GM23338 (cell line): Measurements from ENCODE around the gene PLA1A. TPM values are rescaled to one million over a fixed set of nuclear protein-coding genes. Genes with fewer than 3 reads are reported as not detected.
"Not testable (repeated sequence)": the region's sequence is repeated elsewhere in the genome, so short reads cannot be mapped to it uniquely, and the experiment has no call there.

ENCODE experiments used
- ATAC-seq: fragments of 200-7000 bp; cut with Tn5 transposase; 3 replicates; pipeline ENCODE4 v1.9.1; 2020
- DNase-seq: peaks from one replicate; pipeline ENCODE4 v3.0.0-alpha.2; 2015; ENCODE audit warnings: low spot score
- H2AFZ ChIP-seq: fragments of 200-600 bp; sonication (generic); 2 replicates; pipeline ENCODE4 v1.8.0; 2016; ENCODE audit warnings: antibody characterized with exemption, mild to moderate bottlenecking, moderate library complexity
- H3F3A ChIP-seq: fragments of 200-600 bp; sonication (generic); replicated peaks from 2 replicates; pipeline ENCODE4 v1.8.0; 2017; ENCODE audit warnings: antibody characterized with exemption, mixed run types, low read depth
- H3K27ac ChIP-seq: fragments of 200-600 bp; sonication (generic); 2 replicates; pipeline ENCODE4 v1.6.1; 2016; ENCODE audit warnings: low read depth
- H3K27me3 ChIP-seq: fragments of 200-600 bp; sonication (generic); 2 replicates; pipeline ENCODE4 v1.8.0; 2016; ENCODE audit warnings: mild to moderate bottlenecking, mixed run types, moderate library complexity; ENCODE audit not compliant: insufficient read depth
- H3K36me3 ChIP-seq: fragments of 200-600 bp; sonication (generic); 2 replicates; pipeline ENCODE4 v1.8.0; 2016; ENCODE audit warnings: mild to moderate bottlenecking; ENCODE audit not compliant: insufficient read depth
- H3K4me1 ChIP-seq: fragments of 200-600 bp; sonication (generic); 2 replicates; pipeline ENCODE4 v1.8.0; 2016; ENCODE audit warnings: mild to moderate bottlenecking, moderate library complexity; ENCODE audit not compliant: insufficient read depth
- H3K4me2 ChIP-seq: fragments of 200-600 bp; sonication (generic); 2 replicates; pipeline ENCODE4 v1.7.1; 2017; ENCODE audit warnings: mixed run types
- H3K4me3 ChIP-seq: fragments of 200-600 bp; sonication (generic); 2 replicates; pipeline ENCODE4 v1.6.1; 2016; ENCODE audit warnings: mixed run types
- H3K79me2 ChIP-seq: fragments of 200-600 bp; sonication (generic); replicated peaks from 2 replicates; pipeline ENCODE4 v1.8.0; 2017; ENCODE audit warnings: mild to moderate bottlenecking; ENCODE audit not compliant: insufficient read depth
- H3K9me2 ChIP-seq: fragments of 200-600 bp; sonication (generic); 2 replicates; pipeline ENCODE4 v1.8.0; 2017; ENCODE audit not compliant: insufficient read depth
- H4K20me1 ChIP-seq: fragments of 200-600 bp; sonication (generic); replicated peaks from 2 replicates; pipeline ENCODE4 v1.8.0; 2017; ENCODE audit warnings: mild to moderate bottlenecking; ENCODE audit not compliant: insufficient read depth
- H3K27ac Mint-ChIP-seq: 2 replicates; pipeline ENCODE4 v1.8.0; 2020; ENCODE audit warnings: inconsistent platforms, mild to moderate bottlenecking, moderate library complexity, mixed read lengths
- H3K27me3 Mint-ChIP-seq: 3 replicates; pipeline ENCODE4 v1.8.0; 2022; ENCODE audit warnings: low read depth, mild to moderate bottlenecking, moderate library complexity, mixed read lengths, inconsistent platforms; ENCODE audit not compliant: insufficient read depth, poor library complexity
- H3K36me3 Mint-ChIP-seq: 3 replicates; pipeline ENCODE4 v1.8.0; 2021; ENCODE audit warnings: low read depth, mild to moderate bottlenecking, inconsistent platforms, moderate library complexity, mixed read lengths
- H3K4me1 Mint-ChIP-seq: 3 replicates; pipeline ENCODE4 v1.8.0; 2020; ENCODE audit warnings: mild to moderate bottlenecking, inconsistent platforms, mixed read lengths
- H3K4me3 Mint-ChIP-seq: 3 replicates; pipeline ENCODE4 v1.8.0; 2021; ENCODE audit warnings: moderate library complexity, mild to moderate bottlenecking, inconsistent platforms, mixed read lengths
- H3K9me3 Mint-ChIP-seq: 3 replicates; pipeline ENCODE4 v1.8.0; 2020; ENCODE audit warnings: moderate library complexity, mild to moderate bottlenecking, inconsistent platforms, mixed read lengths
- CREB1 ChIP-seq: fragments of 250-450 bp; sonication (Bioruptor Pico); IDR thresholded peaks from 2 replicates; pipeline ENCODE4 v1.5.0; 2020; ENCODE audit warnings: low read depth, mild to moderate bottlenecking, moderate library complexity
- EZH2 ChIP-seq: fragments of 200-600 bp; sonication (generic); IDR thresholded peaks from one replicate; pipeline ENCODE4 v1.8.0; 2017; ENCODE audit warnings: antibody characterized with exemption, mild to moderate bottlenecking, low read depth; ENCODE audit not compliant: unreplicated experiment
- EZH2phosphoT487 ChIP-seq: fragments of 200-600 bp; sonication (generic); IDR thresholded peaks from one replicate; pipeline ENCODE4 v1.8.1; 2018; ENCODE audit warnings: antibody characterized with exemption; ENCODE audit not compliant: unreplicated experiment
- JUNB ChIP-seq: IDR thresholded peaks from one replicate; pipeline ENCODE4 v1.6.1; 2016; ENCODE audit warnings: antibody characterized with exemption; ENCODE audit not compliant: unreplicated experiment
- POLR2AphosphoS5 ChIP-seq: IDR thresholded peaks from 2 replicates; pipeline ENCODE4 v1.6.1; 2016; ENCODE audit warnings: antibody characterized with exemption, low read depth
- STAT1 ChIP-seq: IDR thresholded peaks from one replicate; pipeline ENCODE4 v1.6.1; 2016; ENCODE audit warnings: antibody characterized with exemption; ENCODE audit not compliant: unreplicated experiment
- polyA plus RNA-seq: library from polyadenylated mRNA; unstranded; fragments of >200 nt; fragmentation: Nextera tagmentation; extraction: Ambion mirVana; gene quantifications from 2 replicates; pipeline ENCODE4 v1.2.1, GENCODE V29; 2016
- total RNA-seq: library from RNA; depleted of rRNA; stranded (reverse); fragments of >200 nt; shearing (Covaris generic); gene quantifications from 2 replicates; pipeline ENCODE4 v1.2.3, GENCODE V29; 2014
- TF ChIP-seq, protein P1 (sequence below), 2 experiments: fragments of 200-600 bp in 1 of 2; sonication (generic) in 1 of 2; conservative IDR thresholded peaks; 2 replicates each; pipeline versions ENCODE4 v1.5.1 to v1.6.1; 2016 to 2017; ENCODE audit warnings: antibody characterized with exemption in 2 of 2, low read depth in 2 of 2, mild to moderate bottlenecking in 2 of 2, moderate library complexity in 1 of 2

Gene PLA1A
- total and polyA plus RNA-seq, 2 experiments from 2014 or later = not detected

DNA sequence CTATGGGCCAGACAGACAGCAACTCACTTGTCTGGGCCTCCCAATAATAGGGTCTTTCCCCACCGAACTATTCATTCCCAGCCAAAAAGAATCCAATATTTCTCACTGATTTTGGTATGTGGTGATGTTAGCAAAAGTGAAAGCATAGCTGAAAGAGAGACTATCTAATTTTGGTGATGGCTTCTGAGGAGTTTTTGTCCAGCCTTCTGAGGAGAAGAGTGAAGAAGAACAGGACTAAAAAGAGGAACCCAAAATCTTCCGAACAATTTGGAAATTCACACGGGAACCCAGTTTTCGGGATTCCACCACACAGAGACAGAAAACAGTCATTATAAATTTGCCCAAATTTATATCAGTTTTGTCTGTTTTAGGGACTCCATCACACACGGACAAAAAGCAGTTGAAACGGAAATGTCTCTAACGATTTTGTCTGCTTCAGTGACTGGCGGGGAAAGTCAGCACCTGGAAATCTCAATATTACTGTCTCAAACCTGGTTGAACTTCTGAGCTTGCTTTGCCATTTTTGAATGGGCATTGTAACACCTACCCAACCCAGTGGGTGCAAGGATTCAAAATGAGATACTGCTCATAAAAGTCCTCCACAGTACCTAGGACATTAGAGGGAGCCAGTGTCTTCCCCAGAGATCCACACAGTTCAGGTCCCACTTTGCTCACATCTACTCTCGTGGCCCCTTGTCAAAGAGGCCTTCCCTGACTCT, 47.3 kb upstream of the PLA1A start:
- Mint-ChIP-seq H3K4me1 (peaks cover 2% of the 10 kb centered on the region; the same call in 2 of the 3 replicates), H3K27me3 (peaks cover 4% of the 10 kb centered on the region), H3K27ac (no peak overlapping the region), H3K4me3 (no peak overlapping the region), H3K9me3 (no peaks in the 10 kb centered on the region), H3K36me3 (no peaks in the 10 kb centered on the region)
- Histone ChIP-seq H3K79me2 (no peaks in the 10 kb centered on the region), H3F3A (no peaks in the 10 kb centered on the region), H3K9me2 (no peaks in the 10 kb centered on the region), H4K20me1 (no peaks in the 10 kb centered on the region), H3K36me3 (no peaks in the 10 kb centered on the region), H3K27ac (no peak overlapping the region), H3K4me2 (no peak overlapping the region), H3K4me3 (no peak overlapping the region), H3K4me1 (peaks cover 2% of the 10 kb centered on the region; the same call in 1 of the 2 replicates), H2AFZ (peak overlapping the region; percentile 59; the same call in 1 of the 2 replicates), H3K27me3 (no peaks in the 10 kb centered on the region)
- DNase-seq (no peak), ATAC-seq (no peak)
- TF ChIP-seq, protein P1, sequence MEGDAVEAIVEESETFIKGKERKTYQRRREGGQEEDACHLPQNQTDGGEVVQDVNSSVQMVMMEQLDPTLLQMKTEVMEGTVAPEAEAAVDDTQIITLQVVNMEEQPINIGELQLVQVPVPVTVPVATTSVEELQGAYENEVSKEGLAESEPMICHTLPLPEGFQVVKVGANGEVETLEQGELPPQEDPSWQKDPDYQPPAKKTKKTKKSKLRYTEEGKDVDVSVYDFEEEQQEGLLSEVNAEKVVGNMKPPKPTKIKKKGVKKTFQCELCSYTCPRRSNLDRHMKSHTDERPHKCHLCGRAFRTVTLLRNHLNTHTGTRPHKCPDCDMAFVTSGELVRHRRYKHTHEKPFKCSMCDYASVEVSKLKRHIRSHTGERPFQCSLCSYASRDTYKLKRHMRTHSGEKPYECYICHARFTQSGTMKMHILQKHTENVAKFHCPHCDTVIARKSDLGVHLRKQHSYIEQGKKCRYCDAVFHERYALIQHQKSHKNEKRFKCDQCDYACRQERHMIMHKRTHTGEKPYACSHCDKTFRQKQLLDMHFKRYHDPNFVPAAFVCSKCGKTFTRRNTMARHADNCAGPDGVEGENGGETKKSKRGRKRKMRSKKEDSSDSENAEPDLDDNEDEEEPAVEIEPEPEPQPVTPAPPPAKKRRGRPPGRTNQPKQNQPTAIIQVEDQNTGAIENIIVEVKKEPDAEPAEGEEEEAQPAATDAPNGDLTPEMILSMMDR (conservative IDR thresholded peaks at IDR 0.05; ENCODE audit: low read depth in 2 of 2) = 0 out of 4 replicates have a peak, but pooled peaks of 1 of the 2 experiments have one; percentile 13
- TF ChIP-seq STAT1 = no peak

DNA sequence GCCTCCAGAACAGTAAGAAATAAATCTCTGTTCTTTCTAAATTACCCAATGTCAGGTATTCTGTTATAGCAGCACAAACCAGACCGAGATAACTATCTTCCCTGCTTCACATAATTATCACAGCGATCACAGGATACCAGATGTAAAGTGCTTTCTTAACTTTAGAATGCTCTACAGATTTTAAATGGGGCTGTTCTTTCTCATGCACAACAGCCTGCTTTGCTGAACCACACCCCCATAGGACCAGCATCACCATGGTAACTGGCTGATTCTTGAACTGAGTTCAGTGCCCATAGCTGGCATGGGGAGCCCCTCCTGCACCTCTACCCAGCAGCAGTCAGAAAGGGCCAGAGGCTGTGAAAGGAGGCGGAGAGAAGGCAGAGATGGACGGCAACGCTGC, 46.1 kb upstream of the PLA1A start:
- no peaks in the 10 kb centered on the region for H4K20me1 ChIP-seq
- Mint-ChIP-seq H3K27ac (no peak overlapping the region), H3K36me3 (no peaks in the 10 kb centered on the region), H3K4me1 (peaks cover 2% of the 10 kb centered on the region; the same call in 2 of the 3 replicates), H3K4me3 (no peak overlapping the region), H3K27me3 (peaks cover 4% of the 10 kb centered on the region), H3K9me3 (no peaks in the 10 kb centered on the region)
- no peak overlapping the region for H3K4me3 ChIP-seq
- TF ChIP-seq POLR2AphosphoS5 = no peak
- TF ChIP-seq JUNB = no peak
- TF ChIP-seq CREB1 = no peak
- no peak for TF ChIP-seq EZH2
- TF ChIP-seq EZH2phosphoT487 = no peak
- TF ChIP-seq, protein P1 (conservative IDR thresholded peaks at IDR 0.05; ENCODE audit: low read depth in 2 of 2) = no peak
- H3K27ac ChIP-seq = no peak overlapping the region
- DNase-seq (peak; percentile 17), ATAC-seq (no peak)
- H3K27me3 ChIP-seq = no peaks in the 10 kb centered on the region
- no peaks in the 10 kb centered on the region for H3K79me2 ChIP-seq
- H2AFZ ChIP-seq = peak overlapping the region; percentile 81
- no peak overlapping the region for H3K4me2 ChIP-seq
- H3F3A ChIP-seq = no peaks in the 10 kb centered on the region
- peaks cover 2% of the 10 kb centered on the region; the same call in 1 of the 2 replicates for H3K4me1 ChIP-seq
- no peaks in the 10 kb centered on the region for H3K36me3 ChIP-seq
- no peaks in the 10 kb centered on the region for H3K9me2 ChIP-seq

DNA sequence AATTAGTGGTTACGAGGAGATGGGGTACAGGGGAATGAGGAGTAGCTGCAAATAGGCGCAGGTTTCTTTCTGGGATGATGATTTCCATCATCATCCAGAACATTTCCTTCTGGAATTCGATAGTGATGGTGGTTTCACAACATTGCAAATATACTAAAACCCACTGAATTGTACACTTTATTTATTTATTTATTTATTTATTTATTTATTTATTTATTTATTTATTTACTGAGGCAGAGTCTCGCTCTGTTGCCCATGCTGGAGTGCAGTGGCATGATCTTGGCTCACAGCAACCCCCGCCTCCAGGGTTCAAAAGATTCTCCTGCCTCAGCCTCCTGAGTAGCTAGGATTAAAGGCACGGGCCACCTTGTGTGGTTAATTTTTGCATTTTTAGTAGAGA, 44.8 kb upstream of the PLA1A start:
- not testable (repeated sequence) for H3K79me2 ChIP-seq, H3K4me3 Mint-ChIP-seq, H3K27ac ChIP-seq, H3K4me1 Mint-ChIP-seq, H3K4me1 ChIP-seq, H3K27ac Mint-ChIP-seq, H3K27me3 ChIP-seq, H4K20me1 ChIP-seq, H3K36me3 Mint-ChIP-seq, ATAC-seq, H3K9me2 ChIP-seq, H3K27me3 Mint-ChIP-seq, H3K4me2 ChIP-seq, DNase-seq, H3F3A ChIP-seq, H3K4me3 ChIP-seq, H3K36me3 ChIP-seq, H3K9me3 Mint-ChIP-seq, H2AFZ ChIP-seq
